GM21737 (cell line): ENCODE results near the gene ANKS1A.

Source experiments
- ATAC-seq: cut with Tn5 transposase; IDR thresholded peaks from one replicate; pipeline ENCODE4 v1.9.1; 2021; ENCODE audit warnings: mild to moderate bottlenecking, moderate library complexity; ENCODE audit not compliant: unreplicated experiment

Gene ANKS1A

DNA sequence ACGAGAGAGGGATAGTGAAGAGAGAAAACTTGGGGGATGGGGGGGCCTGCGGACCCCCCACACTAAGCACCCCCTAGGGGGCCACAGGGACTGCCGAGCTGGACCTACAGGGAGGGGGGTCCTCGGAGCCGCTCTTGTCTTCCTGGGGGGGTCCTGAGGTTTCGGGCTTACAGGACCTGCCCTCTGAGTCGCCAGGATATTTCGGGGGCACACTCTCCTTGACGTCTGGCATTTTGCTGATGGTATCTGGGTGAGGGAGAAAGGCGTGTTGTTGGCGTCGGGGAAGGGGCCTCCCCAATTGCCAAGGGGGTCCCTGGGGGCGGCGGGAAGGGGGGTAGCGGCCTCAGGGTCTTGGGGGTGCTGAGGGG lies 251.6 kb downstream of the ANKS1A start:
- ATAC-seq = no peak
